OCI-M2 (cell line): Measurements from ENCODE around the gene CERK.
"Not testable (repeated sequence)": the region's sequence is repeated elsewhere in the genome, so short reads cannot be mapped to it uniquely, and the experiment has no call there.

ENCODE experiments used
- DNase-seq: peaks from one replicate; lab custom pipeline; 2025; ENCODE audit not compliant: unreplicated experiment; lab: John Stamatoyannopoulos, UW

Gene CERK

DNA sequence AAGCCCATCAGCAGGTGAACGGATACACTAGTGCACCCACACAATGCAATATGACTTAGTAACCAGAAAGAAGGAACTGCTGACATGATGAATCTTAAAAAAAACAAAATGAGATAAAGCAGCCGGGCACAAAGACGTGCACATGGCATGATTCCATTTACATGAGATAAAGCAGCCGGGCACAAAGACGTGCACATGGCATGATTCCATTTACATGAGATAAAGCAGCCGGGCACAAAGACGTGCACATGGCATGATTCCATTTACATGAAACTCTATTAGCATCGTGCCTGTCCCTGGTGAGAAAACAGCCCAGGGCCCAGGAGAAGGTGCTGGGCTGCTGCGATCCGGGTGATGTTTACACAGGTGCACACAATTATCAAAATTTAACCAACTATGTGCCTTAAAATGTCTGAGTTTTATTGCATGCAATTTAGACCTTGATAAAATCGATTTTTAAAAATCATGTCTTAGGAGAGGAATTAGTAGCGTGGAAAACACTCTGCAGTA, 3.8 kb downstream of the CERK start:
- not testable (repeated sequence) for DNase-seq

DNA sequence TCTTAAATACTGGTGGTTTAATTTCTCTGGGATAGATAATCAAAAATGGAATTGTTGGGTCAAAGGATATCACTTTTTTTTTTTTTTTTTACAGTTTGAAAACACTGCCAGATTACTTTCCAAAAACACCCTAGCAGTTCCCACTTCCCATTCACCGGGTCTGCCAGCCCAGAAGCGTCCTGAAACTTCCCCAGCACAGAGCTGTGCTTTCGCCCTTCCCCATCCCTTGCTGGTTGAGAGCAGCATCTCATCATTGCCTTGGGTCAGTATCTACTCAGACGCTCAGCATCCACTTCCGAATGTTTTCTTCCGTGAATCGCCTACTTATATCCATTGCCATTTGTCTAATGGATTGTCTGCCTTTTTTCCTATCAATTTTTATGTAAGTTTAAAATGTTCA, 5.5 kb downstream of the CERK start:
- DNase-seq: no peak

DNA sequence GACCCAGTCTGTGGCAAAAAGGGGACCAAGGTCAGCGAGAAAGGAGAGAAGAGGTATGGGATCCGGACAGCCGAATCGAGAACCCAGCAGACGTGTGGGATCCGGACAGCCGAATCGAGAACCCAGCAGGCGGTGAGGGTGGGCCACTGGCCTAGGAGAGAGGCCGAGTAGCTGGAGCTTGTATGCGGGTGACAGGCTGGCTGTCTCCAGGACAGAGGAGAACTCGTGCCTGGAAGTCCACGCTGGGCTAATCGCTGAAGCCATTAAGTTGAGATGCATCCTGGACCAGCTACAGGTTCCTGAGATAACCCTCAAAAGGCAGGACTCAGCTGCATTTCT, 6.0 kb downstream of the CERK start:
- DNase-seq: no peak

DNA sequence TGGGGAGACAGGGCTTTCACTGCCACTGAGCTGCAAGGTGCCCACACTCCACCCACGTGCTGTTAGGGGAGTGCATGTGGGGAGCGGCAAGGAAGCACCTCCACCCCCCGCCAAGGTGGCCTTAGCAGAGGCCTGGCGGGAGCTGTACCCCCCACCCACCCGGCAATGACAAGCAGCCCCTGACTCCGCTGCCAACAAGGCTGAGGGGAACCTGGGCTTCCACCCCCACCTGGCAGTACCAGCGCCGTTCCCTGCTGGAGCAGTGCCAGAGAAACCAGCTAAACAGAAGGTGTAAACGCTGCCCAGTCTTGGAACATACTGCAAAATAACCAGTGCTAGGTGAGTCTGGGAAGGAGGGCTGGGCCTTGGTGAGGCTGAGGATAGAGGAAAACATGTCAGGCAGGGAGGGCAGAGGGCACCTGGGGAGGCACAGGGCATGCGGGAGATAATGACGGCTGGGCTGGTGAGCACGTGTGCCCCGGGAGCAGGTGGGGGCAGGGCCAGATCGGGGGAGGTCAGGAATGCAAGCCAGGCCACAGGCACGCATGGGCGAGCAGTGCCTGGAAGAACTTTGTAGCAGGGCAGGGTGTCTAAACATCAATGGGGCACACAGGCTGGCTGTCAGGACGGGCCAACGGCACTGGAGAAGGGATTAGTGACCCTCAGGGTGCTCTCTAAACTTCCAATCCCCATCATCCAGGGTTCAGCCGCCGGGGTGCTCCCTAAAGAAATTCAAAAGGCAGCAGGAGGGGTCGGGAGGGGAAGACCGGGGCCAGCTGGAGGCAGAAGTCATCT, 6.6 kb downstream of the CERK start:
- no peak for DNase-seq

DNA sequence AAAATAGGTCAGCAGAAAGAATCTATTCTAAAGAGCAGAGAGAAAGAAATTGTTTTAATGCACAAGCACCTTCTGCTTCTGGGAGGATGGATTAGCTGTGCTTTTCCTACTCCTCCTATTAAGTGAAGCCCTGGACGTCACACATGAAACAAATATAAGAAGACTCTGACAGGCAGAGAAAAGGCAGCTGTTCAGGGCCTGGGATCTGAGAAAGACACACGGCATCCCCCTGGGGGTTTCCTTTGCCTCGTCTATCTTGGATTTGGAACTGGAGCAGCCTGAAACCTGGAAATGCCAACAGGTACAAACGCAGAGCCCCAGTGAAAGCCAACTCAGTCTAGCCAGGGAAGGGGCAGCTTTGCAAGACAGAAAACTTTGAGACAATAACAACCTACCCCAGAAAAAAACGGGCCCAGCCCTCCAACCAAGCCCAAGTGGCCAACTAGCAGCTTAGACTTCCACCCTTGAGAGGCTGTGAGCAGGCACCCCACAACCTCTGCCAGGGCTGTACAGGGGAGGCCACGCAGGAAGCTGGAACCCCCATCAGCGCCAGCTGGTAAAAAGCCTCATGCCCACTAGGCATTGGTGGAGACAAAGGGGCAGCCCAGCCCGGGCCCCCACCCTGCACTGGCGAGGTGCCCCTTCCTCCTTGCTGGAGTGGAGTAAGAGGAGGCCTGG, 7.3 kb downstream of the CERK start:
- DNase-seq: no peak

DNA sequence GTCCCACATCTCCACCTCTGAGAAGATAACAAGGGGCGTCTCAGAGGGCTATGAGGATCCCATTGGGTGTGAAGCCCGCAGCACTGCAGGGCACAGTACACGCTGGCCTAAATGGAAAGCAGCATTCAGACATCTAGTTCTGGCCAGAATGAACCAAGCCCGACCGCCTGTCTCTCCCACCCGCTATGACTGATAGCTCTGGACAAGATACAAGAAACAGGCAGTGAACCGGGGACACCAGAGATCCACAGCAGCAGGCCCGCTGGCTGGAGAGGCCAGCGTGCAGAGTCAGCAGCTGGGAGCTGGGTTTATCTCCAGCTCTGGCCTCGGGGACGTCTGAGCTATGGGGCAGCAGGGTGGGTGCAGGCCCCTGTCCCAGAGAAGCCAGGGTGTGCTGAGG, 9.6 kb downstream of the CERK start:
- DNase-seq: no peak

DNA sequence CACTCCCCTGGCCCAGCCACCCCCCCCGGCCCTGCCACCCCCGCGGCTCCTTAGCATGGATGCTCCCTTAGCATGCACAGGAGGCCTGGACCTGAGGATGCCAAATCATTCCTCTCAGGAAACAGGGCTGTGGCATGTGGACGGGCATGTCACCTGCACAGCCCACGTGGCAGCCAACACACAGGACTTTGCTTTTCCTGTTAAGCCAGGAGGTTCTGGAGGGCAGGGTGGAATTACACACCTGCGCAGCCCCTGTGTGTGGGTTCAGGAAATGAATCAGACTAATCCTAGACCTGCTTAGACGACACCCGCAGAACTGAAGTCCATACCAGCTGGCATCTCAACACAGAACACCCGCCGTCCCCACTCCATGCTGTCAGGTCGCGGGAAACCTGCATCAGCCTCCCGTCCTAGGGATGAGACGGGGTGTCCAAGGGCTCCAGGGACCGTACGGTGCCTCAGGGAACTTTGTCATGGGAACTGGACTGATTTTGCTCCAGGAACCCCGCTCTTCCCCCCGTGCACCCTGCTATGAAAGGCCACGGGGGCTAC, 10.2 kb downstream of the CERK start:
- no peak for DNase-seq

DNA sequence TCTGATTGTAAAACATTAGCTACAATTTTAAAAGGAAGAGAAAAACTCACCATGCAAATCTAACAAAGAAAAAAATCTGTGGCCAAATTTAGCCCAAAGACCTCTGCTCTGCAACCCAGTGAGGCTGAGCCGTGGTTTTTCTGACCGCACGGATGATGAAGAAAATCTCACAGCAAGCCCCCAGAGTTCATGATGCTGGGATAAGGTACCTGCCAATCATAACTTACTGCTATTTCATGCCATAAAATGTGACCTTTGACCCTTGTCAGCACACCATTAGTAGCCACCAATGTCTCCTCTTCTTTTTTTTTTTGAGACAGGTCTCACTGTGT, 11.1 kb downstream of the CERK start:
- DNase-seq: no peak

DNA sequence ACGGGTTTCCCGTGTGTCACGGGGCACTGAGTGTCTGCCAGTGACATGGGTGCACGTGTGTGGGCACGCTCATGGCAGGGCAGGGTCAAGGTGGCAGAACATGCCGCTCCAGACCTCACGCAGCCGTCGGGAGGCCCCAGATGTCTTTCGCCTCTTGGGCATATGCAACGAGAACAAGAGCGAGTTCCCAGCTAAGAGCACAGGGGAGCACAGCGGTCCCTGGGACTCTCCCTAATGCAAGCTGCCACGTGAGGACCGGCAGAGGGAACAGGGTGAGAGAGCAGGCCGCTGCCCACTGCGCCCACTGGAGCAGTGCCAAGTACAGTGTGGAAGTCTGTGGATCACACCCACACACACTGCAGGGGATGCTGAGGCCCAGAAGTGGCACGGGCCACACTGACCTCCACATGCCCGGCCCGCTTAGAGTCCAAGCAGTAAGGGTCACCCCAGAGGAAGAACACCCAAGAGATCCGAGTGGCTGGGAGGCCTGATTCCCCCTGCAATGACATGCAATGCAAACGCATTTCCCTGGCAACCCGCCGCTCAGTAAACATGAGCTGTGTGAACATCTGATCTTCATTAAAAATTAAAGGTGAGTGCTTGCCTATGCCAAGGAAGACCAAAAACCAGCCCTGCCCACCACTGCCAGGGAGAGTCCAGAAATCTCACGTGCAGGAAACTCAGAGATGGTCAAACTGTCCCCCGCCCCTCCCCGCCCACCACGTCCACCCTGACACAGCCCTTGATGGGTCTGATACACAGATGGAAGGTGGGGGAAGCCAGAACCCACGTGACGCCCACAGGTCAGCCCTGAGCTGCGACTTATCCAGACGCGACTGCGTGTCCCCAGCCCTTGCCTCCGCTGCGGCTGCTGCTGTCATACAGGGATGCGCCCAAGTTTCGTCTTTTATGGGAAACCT, 11.7 kb downstream of the CERK start:
- no peak for DNase-seq

DNA sequence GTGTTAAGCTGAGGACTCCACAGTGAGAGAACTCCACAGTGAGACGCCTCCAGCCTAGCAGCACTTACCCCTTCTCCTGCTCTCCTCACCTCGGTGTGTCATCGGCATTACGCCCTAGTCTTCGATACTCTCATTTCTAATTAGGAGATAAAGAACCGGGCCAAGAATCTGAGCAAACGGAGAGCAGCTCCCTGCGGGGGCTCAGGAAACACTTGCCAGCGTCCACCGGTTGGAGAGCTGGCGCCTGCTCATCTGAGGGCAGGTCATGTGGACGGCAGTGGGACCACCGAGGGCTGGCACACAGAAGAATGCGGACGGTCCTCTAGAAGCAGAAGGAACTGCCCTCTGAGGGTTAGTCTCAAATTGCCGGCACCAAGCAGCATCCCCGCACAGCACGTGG, 13.0 kb downstream of the CERK start:
- DNase-seq: no peak

DNA sequence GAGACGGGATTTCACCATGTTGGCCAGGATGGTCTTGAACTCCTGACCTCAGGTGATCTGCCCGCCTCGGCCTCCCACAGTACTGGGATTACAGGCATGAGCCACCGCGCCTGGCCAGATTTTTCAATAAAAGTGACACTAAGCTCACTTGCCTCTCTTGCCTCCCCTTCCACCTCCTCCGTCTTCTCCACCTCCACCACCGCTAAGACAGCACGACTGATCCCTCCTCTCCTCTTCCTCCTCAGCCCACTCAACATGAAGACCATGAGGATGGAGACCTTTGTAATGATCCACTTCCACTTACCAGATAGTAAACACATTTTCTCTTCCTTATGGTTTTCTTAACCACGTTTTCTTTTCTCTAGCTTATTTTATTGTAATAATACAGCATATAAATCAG, 14.2 kb downstream of the CERK start:
- no peak for DNase-seq

DNA sequence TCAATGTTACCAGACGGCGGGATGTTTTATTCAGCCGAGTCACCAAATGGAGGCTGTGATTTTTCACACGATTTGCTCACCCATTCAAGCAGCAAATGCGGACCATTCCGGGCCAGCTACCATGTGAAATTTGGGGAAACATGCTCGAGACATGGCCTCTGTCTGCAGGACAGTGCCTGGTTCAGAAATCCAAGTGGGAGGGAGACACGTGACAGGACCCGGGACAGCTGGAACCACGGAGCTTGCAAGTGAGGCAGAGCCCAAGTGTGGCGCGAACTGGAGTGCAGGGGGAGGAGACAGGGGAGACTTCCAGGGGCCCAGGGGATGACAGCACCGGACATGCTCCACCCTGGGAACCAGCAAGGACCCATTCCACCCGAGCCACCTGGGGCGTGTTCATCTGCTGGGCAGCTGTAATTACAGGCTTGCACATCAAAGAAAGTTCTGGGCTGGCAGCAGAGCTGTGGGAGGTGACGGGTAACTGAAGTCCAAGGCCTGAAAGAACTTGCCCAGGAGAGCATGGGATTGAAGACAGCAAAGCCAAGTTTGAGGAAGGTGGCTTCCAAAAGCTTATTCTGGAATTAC, 16.5 kb downstream of the CERK start:
- DNase-seq: no peak

DNA sequence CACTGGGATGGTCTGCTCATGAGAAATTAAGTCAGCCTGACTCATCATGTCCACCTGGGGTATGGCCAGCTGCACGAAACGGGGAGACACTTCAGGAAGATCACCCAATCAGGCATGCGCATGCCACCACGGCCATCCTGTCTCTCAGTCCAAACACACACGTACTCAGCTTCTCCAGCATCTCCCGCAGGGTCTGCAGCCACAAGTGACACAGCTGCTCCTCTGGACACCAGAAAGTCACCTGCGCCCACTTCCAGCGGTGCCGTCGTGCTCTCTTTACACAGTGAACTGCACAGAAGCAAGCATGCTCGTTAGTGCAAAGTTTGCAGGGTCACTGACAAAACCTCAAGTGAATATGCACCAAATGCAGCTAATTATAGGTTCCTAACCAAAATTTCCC, 18.1 kb downstream of the CERK start:
- DNase-seq: no peak

DNA sequence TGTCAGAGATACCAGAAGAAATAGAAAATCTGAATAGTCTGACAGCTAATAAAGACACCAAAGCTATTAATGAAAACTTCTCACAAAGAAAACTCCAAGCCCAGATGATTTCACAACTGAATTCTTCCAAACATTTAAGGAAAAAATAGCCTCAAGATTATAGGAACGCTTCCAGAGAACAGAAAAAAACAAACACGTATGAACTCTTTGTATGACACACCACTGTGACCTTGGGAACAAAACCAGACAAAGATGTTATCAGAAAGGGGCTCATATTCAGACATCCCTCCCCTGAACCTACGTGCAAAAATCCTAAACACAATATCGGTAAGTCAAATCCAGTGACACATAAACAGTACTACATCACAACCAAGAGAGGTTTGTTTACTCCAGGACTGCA, 23.5 kb downstream of the CERK start:
- DNase-seq: no peak

DNA sequence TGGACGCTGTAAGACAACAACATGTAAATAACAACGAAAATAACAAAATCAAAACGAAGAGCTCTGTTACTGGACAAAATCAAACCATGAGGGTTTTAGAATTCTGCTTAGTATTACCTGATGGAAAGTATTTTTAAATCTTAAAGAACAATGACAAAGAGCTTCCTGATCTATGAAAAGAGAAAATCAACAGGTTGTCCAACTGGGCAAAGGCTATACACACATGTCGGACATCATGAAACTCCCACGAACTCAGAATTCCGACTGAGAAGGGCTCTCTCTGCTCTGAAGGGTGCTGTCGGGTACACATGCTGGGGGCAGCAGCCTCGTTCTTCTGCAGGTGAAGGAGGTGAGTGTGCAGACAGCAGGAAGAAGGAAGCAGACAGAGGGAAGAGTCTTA, 25.8 kb downstream of the CERK start:
- no peak for DNase-seq

DNA sequence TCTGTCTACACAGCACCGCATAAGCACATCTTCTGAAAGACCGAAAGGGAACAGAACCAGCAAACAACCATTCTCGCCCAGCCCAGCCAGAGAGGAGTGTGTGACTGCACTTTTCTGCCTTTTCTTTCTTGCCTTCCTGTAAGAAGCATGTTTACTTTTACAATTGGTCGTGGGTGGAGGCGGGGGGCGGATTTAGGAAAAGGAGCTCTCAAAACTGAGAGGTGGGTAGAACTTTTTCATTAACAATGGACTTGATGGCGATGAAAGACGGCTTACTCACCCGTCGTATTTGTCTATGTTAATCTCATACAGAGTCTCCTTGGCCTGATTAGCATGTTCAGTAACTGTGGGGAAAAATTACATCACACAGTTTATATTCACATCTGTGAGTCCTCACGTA, 27.2 kb downstream of the CERK start:
- DNase-seq: no peak

DNA sequence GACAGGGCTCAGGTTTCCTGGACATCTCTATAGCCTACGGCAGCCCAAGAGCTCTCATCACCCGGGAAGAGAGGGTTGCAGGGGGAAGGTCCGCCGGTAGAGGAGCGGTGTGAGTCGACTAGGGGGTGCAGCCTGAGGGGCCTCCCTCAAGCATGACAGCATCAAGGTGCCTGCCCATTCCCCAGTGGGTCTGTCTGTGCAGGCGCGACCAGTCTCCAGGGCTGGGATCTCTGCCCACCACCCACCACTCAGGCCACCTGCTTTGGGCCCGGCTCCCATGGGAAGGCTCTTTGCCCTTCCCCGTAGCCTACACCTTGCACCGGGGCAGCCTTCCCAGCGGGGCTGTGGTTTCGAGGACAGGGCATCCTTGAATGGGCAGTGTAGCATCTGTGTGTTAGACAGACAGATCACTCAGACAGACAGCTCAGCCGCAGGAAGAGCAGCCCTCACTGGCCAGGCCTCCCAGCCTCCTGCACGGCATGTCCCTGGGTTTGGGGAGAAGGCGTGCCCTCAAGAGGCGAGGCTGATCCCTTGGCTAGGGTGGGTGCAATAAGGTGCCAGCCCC, 29.2 kb downstream of the CERK start:
- no peak for DNase-seq

DNA sequence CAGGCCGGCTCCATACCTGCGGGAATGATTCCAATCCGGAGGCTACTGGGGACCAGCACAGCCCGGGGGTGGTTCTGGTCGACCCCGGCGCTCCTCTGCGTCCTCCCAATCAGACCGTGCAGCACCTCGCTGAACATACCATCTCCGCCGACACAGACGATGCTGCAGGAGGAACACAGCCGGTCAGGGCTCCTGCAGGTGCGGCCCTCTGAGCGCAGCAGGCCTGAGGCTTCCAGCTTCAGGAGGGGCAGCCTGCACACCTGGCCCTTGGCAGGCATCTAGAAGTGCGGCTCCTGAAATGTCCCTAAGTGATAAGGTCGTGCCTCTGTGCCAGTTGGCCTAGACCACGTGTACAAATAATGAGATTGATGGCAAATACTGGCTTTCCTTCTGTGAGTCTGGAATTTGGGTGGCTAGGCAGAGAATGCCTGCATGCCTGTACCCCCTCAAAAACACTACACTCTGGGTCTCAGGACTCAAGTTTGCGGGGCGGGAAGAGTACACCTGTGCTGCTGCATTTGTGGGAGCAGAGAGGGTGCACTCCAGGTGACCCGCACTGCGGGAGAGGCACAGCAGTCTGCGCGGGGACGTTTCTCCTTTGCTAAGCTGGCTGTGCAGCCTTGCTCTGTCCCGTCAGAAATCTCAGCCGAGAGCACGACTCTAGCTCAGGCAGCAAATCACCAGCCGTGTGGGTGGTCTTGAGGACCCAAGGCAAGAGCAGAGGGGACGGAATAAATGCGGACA, 30.1 kb downstream of the CERK start:
- DNase-seq: no peak

DNA sequence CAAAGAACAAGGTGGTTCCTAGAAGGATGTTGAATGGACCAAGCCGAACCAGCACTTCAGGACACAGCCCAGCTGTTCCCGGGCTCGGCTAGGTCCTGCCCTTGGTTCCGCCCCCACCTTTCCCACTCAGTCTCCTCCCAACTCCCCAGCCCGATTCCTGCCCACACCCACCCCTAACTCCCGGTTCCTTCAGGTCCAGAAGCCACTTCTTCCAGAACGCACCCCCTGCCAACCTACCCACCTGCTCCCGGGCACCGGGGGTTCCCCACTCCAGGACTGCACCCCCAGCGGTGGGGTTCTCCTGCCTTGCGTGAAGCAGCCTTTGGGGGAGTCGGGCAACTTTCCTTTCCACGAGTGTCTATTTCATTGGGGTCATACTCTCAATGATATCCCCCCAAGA, 30.7 kb downstream of the CERK start:
- DNase-seq: no peak

DNA sequence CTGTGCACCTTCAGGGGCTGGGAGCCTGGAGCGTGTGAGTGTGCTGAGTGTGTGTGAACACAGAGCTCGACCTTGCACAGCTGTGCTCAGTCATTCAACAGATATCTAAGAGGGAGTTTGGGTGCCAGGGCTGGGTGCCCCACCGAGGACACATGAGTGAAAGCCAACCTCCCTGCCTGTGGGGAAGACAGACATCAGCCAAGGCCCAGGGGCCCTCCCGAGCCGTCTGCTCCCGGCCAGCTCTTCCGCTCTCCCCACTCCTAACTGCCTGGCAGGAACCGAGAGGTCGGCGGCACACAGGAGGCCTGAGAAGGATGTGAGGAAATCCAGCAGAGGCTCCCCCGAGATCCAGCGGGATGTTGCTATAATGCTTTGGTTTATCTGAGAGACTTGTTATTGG, 32.0 kb downstream of the CERK start:
- DNase-seq: no peak
